HG03060 (cell line): ENCODE data around the gene FABP2.
"Not testable (repeated sequence)": the region's sequence is repeated elsewhere in the genome, so short reads cannot be mapped to it uniquely, and the experiment has no call there.

Experiments
- ATAC-seq: cut with Tn5 transposase; IDR thresholded peaks from one replicate; pipeline ENCODE4 v1.9.1; 2021; ENCODE audit warnings: low read depth, moderate number of reproducible peaks; ENCODE audit not compliant: unreplicated experiment

Gene FABP2

DNA sequence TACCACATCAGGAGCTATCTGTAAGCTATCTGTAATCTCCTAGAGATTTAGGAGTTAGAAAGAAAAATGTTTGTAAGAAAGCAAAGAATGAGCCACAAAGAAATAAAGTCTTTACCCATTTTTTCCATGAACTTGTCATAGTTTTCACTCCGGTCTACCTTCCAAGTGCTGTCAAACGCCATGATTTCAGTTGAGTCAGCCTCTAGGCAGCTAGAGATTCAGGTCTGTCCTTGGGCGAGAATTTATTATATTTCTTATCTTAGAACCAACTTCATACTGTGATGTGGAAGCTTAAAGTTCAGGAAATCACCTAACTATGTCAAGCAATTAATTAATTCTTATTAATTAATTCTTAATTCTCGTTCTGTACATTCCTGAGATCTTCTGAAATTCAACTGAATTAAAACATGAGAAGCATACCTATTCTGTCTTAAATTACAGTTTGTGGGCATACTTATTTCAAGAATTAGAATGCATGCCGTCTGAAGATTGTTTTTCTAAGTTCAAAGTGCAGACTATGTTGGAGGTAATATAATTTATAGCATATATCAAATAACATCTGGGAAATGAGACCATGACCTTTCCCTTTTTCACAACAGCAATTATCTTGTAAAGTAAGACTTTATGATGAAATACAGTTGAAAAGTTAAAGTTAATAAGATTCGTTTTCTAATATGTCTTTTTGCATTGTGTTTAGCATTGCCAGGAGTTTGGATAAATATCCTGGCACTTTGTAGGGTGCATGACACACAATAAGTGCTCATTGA is at the start of gene FABP2:
Gene FABP2, minus strand, starts transcription at position 218 of the 767 bp plus-strand sequence. Its CDS starts 36 bp downstream, at position 182.
- ATAC-seq: no peak

DNA sequence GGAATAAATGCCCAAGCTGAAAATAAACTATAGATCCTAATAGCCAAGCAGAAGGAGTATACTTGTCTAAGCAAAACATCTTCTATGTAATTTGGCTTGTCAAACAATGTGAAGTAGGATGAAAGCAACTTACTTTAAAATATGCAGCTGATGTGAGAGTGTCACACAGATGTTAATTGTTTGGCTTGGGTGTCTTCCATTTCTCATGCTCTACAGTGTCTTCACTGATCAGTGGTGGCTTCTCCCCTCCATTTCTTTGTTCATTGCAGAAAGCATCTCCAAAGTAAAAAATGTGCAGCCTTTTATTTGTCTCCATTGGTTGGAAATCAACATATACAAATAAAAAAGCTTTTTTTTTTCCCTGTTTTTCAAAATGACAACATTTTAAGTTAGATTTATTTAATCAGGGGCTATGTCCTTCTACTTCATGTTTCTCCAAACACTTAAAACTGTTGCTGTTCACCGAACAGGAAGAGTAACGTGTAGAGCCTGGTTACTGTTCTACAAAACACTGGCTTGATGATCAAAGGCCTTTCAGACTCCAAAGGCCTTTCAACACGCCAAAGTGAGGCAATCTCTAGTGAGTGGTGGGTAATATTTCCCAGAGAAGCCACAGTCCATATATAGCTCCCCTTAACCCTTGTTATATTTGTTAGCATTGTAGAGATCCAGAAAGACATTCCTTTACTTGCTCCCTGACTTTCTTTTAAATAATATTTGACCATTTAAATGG is 49.2 kb upstream of the FABP2 start:
- ATAC-seq: not testable (repeated sequence)

DNA sequence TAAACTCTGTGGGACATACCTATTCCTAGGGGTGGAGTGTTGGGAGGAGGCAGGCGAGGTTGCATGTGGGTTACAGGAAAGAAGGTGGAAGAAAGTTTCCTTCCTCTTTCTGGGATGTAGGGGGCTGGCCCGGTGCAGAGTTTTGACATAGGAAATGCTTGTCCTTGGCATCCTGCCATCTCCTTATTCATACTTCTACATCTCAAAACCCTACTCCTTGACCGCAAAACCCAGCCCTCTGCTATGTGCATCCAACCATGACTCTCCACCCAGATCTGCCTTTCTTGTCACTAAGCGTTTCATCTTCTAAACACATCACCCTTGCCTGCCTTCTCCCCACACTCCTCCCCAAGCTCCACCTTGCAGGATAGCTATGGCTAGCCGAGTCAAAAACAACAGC is 48.5 kb upstream of the FABP2 start:
- peak; percentile 96 for ATAC-seq

DNA sequence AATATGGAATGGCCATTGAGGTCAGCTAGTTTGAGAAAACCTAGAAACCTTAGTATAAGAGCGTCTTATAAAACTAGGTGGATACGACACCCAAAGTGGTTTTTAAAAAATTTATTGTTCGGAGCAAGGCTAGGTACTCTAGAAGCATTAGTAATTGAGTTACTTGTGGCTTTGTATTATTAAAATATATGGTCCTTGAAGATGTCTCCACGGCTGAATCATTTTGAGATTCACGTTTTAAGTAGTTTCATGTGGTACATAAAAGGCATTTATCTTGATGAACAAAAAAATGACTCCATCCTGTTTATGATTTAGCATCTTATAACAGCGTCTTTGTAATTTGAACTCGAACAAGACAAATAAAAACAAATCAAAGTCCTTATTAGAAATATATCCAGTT is 44.9 kb upstream of the FABP2 start:
- ATAC-seq: not testable (repeated sequence)

- not testable (repeated sequence) for ATAC-seq
These were observed 42.3 kb upstream of the FABP2 start for GRCh38 chr4:119364203-119364602.

DNA sequence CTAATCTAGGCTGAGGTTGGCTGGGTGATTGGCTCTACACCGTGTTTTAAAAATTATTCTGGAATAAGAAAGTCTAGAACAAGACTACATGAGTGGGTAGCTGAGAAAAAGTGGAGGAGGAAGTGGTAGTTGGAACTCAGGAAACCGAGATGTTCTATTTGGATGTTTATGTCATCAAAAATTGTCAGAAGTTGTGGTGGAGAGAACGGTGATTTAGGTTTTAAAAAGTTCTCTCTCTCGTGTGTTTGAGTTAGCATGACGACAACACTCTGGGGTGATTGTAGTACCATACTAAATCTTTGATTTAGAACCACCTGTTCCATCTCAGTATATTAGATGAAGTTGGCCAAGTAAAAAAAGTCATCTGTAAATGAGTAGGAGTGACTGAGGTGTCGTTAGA is 41.4 kb upstream of the FABP2 start:
- not testable (repeated sequence) for ATAC-seq

- ATAC-seq: not testable (repeated sequence)
These were observed 40.5 kb upstream of the FABP2 start for GRCh38 chr4:119362413-119362812.

GRCh38 chr4:119359873-119360272 is 37.9 kb upstream of the FABP2 start:
- not testable (repeated sequence) for ATAC-seq

DNA sequence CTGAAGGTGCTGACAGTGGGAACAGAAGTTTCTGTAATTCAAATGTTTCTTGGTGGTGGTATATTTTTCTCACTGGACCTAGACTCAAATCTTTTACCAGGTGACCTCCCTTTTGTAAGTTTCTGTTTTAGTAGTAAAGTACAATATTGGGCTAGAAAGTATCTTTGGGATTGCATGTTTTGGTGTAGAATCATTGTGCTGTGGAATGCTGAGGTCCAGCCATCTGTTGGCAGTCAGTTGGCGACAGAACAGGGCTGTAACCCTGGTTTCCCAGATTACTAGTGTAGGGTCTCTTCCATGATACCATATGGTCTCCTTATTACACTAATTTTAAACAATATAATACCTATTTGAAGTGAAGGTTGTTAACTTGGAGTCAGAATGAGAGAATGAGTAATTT is 34.9 kb upstream of the FABP2 start:
- ATAC-seq: not testable (repeated sequence)

- not testable (repeated sequence) for ATAC-seq
These were observed 34.1 kb upstream of the FABP2 start for GRCh38 chr4:119356041-119356440.

GRCh38 chr4:119353364-119353763 is 31.4 kb upstream of the FABP2 start:
- not testable (repeated sequence) for ATAC-seq

- ATAC-seq: not testable (repeated sequence)
These were observed 26.2 kb upstream of the FABP2 start for GRCh38 chr4:119348169-119348568.

GRCh38 chr4:119343293-119343692 is 21.4 kb upstream of the FABP2 start:
- ATAC-seq: not testable (repeated sequence)

- not testable (repeated sequence) for ATAC-seq
These were observed 18.0 kb upstream of the FABP2 start for GRCh38 chr4:119339895-119340294.

GRCh38 chr4:119337010-119337409 is 15.1 kb upstream of the FABP2 start:
- no peak for ATAC-seq

- ATAC-seq: not testable (repeated sequence)
These were observed 14.5 kb upstream of the FABP2 start for GRCh38 chr4:119336332-119336979.

DNA sequence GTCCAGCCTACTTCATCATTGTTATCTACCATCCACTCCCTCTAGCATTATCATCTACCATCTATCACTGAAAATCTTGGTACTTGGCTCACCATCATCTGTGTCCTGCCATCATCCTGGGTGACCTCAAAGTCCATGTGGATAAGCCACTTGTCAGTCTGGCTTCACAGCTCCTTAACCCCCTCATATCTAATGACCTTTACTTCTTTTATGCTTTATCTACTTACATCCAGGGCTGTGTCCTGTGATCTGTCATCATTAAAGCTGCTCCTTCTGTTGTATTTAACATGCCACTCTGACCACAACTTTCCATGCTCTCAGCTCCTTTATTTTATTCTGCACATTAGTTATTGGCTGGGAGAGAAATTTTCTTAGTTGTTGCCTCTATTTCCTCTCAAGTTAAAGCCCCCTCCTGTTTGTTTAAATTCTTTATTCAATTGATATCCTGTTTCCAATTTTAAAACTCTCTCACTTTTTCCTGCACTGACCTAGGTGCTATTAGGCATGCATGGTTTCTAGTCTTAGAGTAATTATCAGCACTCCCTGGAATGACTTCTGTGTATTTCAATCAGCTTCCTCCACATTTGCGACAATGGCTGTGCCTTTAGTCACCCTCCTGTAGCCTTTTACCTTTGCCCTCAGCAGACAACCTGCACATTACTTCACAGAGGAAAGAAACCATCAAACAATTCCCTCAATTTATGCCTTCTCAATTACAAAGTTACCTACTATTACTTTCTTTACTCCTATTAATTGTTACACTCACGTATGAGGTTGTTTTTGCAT is 8.1 kb upstream of the FABP2 start:
- ATAC-seq: no peak

GRCh38 chr4:119328695-119329094 is 6.8 kb upstream of the FABP2 start:
- no peak for ATAC-seq

GRCh38 chr4:119317990-119318389 is 3.9 kb downstream of the FABP2 start:
- ATAC-seq: no peak

DNA sequence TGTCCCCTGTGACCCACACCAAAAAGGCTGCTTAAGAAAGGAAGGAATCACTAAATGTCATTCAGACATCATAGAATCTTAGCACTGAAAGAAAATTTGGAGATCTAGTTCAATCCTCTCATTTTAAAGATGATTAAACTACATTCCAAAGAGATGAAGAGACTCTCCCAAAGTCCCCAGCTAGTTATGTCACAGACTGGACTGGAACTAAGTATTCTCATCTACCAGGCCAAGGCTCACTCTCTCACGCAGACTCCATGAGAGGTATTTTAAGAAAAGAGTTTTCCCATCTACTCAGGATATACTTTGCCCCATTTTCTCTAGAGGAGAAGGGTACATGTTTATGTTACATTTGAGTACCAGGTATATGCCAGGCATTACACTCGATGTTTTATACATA is 6.9 kb downstream of the FABP2 start:
- no peak for ATAC-seq
